Ramos (cell line): Measurements from ENCODE around the gene SMIM17.

Source experiments
- in situ Hi-C: fragments of 300-500 bp; cut with MboI; formaldehyde crosslinking; loops from one replicate; pipeline ENCODE4 v1.14.3; 2022; ENCODE audit warnings: low sequenced_read_pairs; ENCODE audit not compliant: unreplicated experiment

Gene SMIM17

GRCh38 chr19:56642711-56643459, at the start of gene SMIM17:
Gene SMIM17 (plus strand): TSS chr19:56643159. CDS start chr19:56645668, 2,509 bp downstream.
- in situ Hi-C loops, result no loop called here

DNA sequence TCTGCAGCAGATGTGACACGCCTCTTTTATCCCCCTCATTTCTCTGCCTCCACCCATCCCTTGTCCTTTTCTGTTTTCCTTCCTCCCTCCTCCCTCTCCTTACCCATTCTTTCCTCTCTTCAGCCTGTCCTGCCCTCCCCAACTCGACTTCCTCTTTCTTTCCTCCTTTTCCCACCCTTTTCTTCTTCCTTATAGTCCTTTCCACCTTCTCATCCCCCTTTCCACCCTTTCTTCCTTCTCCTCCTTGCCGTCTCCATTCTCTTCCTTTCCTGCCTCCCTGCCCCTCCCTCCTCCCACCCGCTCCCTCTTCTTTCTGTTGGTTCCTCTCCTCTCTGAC, 48.5 kb upstream of the SMIM17 start:
- in situ Hi-C loops, result no loop called here

DNA sequence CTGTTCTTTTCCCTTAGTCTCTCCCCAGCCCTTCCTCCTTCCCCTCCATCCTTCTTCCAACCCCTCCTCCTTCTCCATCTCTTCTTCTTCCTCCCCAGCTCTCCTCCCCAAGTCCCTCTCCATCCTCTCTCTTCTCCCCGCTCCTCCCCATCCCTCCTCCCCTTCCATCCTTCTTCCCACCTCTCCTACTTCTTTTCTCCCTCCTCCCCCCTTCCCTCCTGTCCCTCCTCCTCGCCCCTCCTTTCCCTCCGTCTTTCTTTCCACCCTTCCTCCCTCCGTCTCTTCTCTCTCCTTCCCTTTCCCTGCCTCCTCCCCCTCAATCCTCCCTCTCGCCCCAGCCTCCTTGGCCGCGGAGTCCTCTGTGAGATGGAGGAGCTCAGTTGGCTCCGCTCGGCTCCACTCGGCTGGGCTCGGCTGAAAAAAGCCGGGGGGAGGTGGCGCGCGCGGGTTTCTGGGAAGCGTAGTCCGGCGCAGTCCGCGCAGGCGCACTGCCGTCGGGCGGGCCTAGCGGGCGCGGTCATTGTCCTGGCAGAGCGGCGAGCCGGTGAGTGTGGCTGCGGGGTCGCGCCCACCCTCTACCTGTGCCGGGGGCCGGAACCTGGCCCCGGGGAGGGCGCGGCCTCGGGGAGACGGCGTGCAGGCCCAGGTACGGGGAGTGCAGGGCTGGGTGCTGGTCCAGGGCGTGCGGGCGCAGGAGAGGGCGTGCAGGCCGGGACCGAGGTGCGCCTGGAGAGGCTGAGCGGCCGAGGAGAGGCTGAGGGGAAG, 48.0 kb upstream of the SMIM17 start, which contains the start of gene ZNF71:
Gene ZNF71 (plus strand): TSS at position 520 of the 765 bp plus-strand sequence. CDS start 6,257 bp downstream, outside the sequence.
- in situ Hi-C loops, result no loop called here

DNA sequence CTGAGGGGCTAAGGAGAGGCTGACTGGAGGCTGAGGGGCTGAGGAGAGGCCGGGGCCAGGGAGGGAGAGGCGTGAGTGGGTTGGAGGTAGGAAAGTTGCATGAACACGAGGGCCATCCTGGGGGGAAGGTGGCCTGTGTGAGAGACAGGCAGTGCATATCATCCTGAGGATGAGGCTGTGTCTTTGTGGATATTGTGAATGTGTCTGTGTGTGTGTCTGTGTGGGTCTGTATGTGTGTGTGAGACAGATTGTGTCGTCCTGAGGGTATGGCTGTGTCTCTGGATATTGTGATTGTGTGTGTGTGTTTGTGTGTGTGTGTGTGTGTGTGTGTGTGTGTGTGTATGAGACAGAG, 47.4 kb upstream of the SMIM17 start:
- in situ Hi-C loops, result no loop called here

DNA sequence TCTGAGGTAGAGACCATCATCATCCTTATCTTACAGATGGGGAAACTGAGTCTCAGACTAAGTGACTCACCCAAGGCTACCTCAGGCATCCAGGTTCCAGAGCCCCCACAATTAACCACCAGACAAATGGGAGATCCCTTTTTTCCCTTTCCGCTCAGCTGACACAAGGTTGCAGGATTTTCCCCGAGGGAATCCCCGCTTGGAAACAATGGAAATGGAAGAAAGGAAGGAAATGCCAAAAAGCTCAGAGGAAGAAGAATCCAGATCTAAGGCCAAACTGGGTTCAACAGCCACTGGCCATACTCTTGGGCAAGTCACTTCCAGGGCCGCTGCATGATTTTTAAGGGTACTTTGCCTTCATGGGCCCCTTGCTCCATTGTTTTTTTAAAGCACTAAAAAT, 46.3 kb upstream of the SMIM17 start:
- in situ Hi-C loops, result no loop called here

DNA sequence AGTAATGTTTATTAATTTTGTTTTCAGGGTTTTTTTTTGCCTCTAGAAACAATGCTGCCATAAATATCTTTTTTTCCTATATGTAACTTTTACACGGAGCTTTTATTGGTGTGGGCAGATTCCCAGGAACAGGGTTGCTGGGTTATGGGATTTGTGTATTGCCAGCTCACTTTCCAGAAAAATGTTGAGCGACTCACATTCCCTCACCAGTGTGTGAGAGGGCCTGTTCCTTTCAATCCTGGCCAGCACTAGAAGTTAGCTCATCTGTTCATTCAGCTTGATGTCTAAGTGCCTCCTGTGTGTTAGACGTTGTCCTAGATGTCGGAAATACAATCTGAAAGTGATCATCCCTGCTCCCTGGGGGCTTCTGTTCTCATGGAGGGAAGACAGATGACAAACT, 45.3 kb upstream of the SMIM17 start:
- in situ Hi-C loops, result no loop called here

DNA sequence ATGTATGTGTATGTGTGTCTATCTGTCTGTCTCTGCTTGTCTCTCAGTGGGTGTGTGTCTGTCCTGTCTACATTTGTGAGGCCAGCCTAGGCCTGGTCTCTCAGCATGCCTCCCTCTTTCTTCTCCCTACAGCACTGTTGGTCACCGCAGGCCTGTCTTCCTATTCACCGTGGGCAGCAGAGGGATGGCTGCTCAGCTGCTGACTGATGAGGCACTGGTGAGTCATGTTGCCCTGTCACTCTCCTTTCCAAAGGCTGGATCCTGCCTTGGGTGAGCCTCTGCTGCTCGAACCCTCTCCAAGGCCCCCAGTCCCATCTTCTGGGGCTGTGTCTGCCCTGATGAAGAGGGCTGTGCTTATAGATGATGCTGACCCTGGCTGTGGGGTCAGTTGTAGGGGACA, 41.6 kb upstream of the SMIM17 start:
- in situ Hi-C loops, result no loop called here

GRCh38 chr19:56603829-56604228, 39.1 kb upstream of the SMIM17 start:
- in situ Hi-C loops, result no loop called here

- in situ Hi-C loops, result no loop called here
Measured at GRCh38 chr19:56608274-56608964, 34.5 kb upstream of the SMIM17 start.

- in situ Hi-C loops, result no loop called here
Measured at GRCh38 chr19:56611288-56611687, 31.7 kb upstream of the SMIM17 start.

DNA sequence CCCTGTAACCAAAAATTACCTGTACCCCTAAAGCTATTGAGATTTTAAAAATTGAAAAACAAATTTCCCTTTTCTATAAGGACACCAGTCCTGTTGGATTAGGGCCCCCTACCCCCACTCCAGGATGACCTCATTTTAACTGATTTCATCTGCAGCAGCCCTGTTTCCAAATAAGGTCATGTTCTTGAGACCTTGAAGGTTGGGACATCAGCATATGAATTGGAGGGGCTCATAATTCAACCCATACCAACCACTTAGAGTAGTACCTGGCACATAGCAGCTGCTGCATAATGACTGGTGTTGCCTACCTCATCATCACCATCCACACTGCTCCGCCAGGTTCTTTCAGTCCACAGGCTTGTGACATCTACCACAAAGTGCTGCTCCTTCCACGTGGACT, 30.2 kb upstream of the SMIM17 start:
- in situ Hi-C loops, result no loop called here

- in situ Hi-C loops, result no loop called here
Measured at GRCh38 chr19:56613639-56614038, 29.3 kb upstream of the SMIM17 start.

GRCh38 chr19:56617531-56617930, 25.4 kb upstream of the SMIM17 start:
- in situ Hi-C loops, result no loop called here

GRCh38 chr19:56619121-56619520, 23.8 kb upstream of the SMIM17 start:
- in situ Hi-C loops, result no loop called here

DNA sequence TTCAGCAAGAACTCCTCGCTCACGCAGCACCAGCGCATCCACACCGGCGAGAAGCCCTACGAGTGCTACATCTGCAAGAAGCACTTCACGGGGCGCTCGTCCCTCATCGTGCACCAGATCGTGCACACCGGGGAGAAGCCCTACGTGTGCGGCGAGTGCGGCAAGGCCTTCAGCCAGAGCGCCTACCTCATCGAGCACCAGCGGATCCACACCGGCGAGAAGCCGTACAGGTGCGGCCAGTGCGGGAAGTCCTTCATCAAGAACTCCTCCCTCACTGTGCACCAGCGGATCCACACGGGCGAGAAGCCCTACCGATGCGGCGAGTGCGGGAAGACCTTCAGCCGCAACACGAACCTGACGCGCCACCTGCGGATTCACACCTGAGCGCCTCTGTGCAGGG, 20.6 kb upstream of the SMIM17 start:
- in situ Hi-C loops, result no loop called here

- in situ Hi-C loops, result no loop called here
Measured at GRCh38 chr19:56623006-56623405, 20.0 kb upstream of the SMIM17 start.

GRCh38 chr19:56625708-56626107, 17.3 kb upstream of the SMIM17 start:
- in situ Hi-C loops, result no loop called here

GRCh38 chr19:56633021-56633420, 9.9 kb upstream of the SMIM17 start:
- in situ Hi-C loops, result no loop called here

- in situ Hi-C loops, result no loop called here
Measured at GRCh38 chr19:56637976-56638555, 4.9 kb upstream of the SMIM17 start.

DNA sequence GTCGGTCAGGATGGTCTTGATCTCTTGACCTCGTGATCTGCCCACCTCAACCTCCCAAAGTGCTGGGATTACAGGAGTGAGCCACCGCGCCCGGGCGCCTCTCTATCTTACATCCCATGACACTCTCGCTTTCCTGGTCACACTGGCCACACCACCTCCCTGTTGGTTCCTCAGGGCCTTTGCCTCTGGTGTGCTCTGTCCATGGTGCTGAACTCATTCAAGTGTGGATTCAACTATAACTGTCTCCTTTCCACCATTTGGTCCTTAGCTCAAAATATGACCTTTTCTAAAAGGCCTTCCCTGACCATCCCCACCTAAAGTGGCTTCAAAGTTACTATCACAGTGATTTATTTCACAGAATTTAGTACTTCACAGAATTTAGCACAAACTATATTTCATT, 3.7 kb upstream of the SMIM17 start:
- in situ Hi-C loops, result no loop called here

GRCh38 chr19:56643460-56643955, 549 bp downstream of the SMIM17 start:
- in situ Hi-C loops, result no loop called here
